ENCODE data around the gene MGLL.

- TF ChIP-seq, protein P1, sequence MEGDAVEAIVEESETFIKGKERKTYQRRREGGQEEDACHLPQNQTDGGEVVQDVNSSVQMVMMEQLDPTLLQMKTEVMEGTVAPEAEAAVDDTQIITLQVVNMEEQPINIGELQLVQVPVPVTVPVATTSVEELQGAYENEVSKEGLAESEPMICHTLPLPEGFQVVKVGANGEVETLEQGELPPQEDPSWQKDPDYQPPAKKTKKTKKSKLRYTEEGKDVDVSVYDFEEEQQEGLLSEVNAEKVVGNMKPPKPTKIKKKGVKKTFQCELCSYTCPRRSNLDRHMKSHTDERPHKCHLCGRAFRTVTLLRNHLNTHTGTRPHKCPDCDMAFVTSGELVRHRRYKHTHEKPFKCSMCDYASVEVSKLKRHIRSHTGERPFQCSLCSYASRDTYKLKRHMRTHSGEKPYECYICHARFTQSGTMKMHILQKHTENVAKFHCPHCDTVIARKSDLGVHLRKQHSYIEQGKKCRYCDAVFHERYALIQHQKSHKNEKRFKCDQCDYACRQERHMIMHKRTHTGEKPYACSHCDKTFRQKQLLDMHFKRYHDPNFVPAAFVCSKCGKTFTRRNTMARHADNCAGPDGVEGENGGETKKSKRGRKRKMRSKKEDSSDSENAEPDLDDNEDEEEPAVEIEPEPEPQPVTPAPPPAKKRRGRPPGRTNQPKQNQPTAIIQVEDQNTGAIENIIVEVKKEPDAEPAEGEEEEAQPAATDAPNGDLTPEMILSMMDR (IDR thresholded peaks at IDR 0.05) = no peak
- no peak for TF ChIP-seq POLR2A (IDR thresholded peaks at IDR 0.05)
These were observed 132.2 kb downstream of the MGLL start for GRCh38 chr3:127690106-127690505.

Data from right lobe of liver (tissue), 4 donors.